NCI-H69 (cell line): ENCODE measurements around the gene MATCAP1.

Experiments used
- DNase-seq: peaks from one replicate; lab custom pipeline; 2025; lab: John Stamatoyannopoulos, UW

MATCAP1 gene

GRCh38 chr16:67183627-67184452 lies at the start of gene MATCAP1:
Gene MATCAP1 (minus strand): TSS chr16:67183963. CDS start chr16:67180610, 3,353 bp downstream.
- DNase-seq, result peak; percentile 96

- no peak for DNase-seq
Measured at GRCh38 chr16:67230809-67231660, 47.3 kb upstream of the MATCAP1 start.

GRCh38 chr16:67229906-67230808 lies 46.4 kb upstream of the MATCAP1 start:
- no peak for DNase-seq

GRCh38 chr16:67228905-67229304 lies 45.1 kb upstream of the MATCAP1 start:
- no peak for DNase-seq

- no peak for DNase-seq
Measured at GRCh38 chr16:67228034-67228785, 44.4 kb upstream of the MATCAP1 start.

GRCh38 chr16:67227567-67227921 lies 43.8 kb upstream of the MATCAP1 start:
- no peak for DNase-seq

- peak; percentile 97 for DNase-seq
Measured at GRCh38 chr16:67226804-67227566, 43.2 kb upstream of the MATCAP1 start, which contains the start of gene TMEM208. Gene TMEM208 (plus strand): TSS chr16:67227130. CDS start chr16:67227219, 89 bp downstream.

GRCh38 chr16:67226295-67226803 lies 42.6 kb upstream of the MATCAP1 start:
- no peak for DNase-seq

GRCh38 chr16:67223992-67224391 lies 40.2 kb upstream of the MATCAP1 start:
- no peak for DNase-seq

- DNase-seq, result no peak
Measured at GRCh38 chr16:67216612-67217490, 33.1 kb upstream of the MATCAP1 start.

- no peak for DNase-seq
Measured at GRCh38 chr16:67215706-67216105, 31.9 kb upstream of the MATCAP1 start.

- DNase-seq, result no peak
Measured at GRCh38 chr16:67213197-67214019, 29.6 kb upstream of the MATCAP1 start.

- no peak for DNase-seq
Measured at GRCh38 chr16:67212766-67213165, 29.0 kb upstream of the MATCAP1 start.

- no peak for DNase-seq
Measured at GRCh38 chr16:67211674-67212073, 27.9 kb upstream of the MATCAP1 start.

- no peak for DNase-seq
Measured at GRCh38 chr16:67210069-67210937, 26.5 kb upstream of the MATCAP1 start.

- DNase-seq, result no peak
Measured at GRCh38 chr16:67209565-67209964, 25.8 kb upstream of the MATCAP1 start.
